IMR-90 (cell line): ENCODE data around the gene F3.

ENCODE experiments used
- CEBPB ChIP-seq: IDR thresholded peaks from 2 replicates; pipeline ENCODE4 v1.6.1; 2012; ENCODE audit warnings: low read depth, low read length, improper control_type of control experiment
- CTCF ChIP-seq: conservative IDR thresholded peaks from 2 replicates; pipeline ENCODE4 v1.5.1; 2012; ENCODE audit warnings: mild to moderate bottlenecking, low read depth, low read length, improper control_type of control experiment
- FOS ChIP-seq: fragments of 150-350 bp; IDR thresholded peaks from 2 replicates; pipeline ENCODE4 v1.6.1; 2016; ENCODE audit warnings: low read depth, low read length
- MAZ ChIP-seq: IDR thresholded peaks from 2 replicates; pipeline ENCODE4 v1.6.1; 2012; ENCODE audit warnings: low read depth, mild to moderate bottlenecking, low read length, improper control_type of control experiment, moderate library complexity, borderline replicate concordance
- NFE2L2 ChIP-seq: fragments of 150-350 bp; IDR thresholded peaks from 2 replicates; pipeline ENCODE4 v1.6.1; 2016; ENCODE audit warnings: low read depth, mild to moderate bottlenecking, low read length
- POLR2A ChIP-seq: IDR thresholded peaks from 2 replicates; pipeline ENCODE4 v1.6.1; 2012; ENCODE audit warnings: mild to moderate bottlenecking, low read depth, low read length
- RCOR1 ChIP-seq: IDR thresholded peaks from 2 replicates; pipeline ENCODE4 v1.6.1; 2012; ENCODE audit warnings: mild to moderate bottlenecking, low read length, improper control_type of control experiment; ENCODE audit not compliant: insufficient replicate concordance
- SMC3 ChIP-seq: fragments of 150-350 bp; IDR thresholded peaks from 2 replicates; pipeline ENCODE4 v1.6.1; 2016; ENCODE audit warnings: low read depth, mild to moderate bottlenecking, antibody characterized with exemption, low read length, moderate library complexity
- USF2 ChIP-seq: fragments of 150-350 bp; IDR thresholded peaks from 2 replicates; pipeline ENCODE4 v1.6.1; 2017; ENCODE audit warnings: mild to moderate bottlenecking, antibody characterized with exemption, low read length, low read depth

GRCh38 chr1:94539496-94539895 lies 2.1 kb downstream of the F3 start:
- TF ChIP-seq CTCF (no peak), POLR2A (no peak), CEBPB (no peak), NFE2L2 (no peak), FOS (0 out of 2 replicates have a peak, but pooled peaks have one; percentile 24), MAZ (no peak), USF2 (no peak), RCOR1 (no peak), SMC3 (no peak)
